ENCODE measurements around the gene MINDY4B. TPM values are rescaled to one million over a fixed set of nuclear protein-coding genes. Genes with fewer than 3 reads are reported as not detected.

MINDY4B gene
- total RNA-seq, 1 experiment from 2014 or later, result not detected

- in situ Hi-C loops (cut with HindIII; ENCODE audit: low pct_unique_long_range_greater_than_20kb, low sequenced_read_pairs), result no loop called here
These were observed 82.0 kb downstream of the MINDY4B start for GRCh38 chr3:150823277-150823676.

GRCh38 chr3:150822636-150823035, 82.6 kb downstream of the MINDY4B start:
- DNase-seq (ENCODE audit: low read depth), result no peak
- in situ Hi-C loops (cut with HindIII; ENCODE audit: low pct_unique_long_range_greater_than_20kb, low sequenced_read_pairs), result no loop called here

More at GRCh38 chr3:150823277-150823676, 82.0 kb downstream of the MINDY4B start:
- DNase-seq (ENCODE audit: low read depth), result no peak

Other genes with a start within 250 kb of the MINDY4B start
- gene ERICH6, start 201.5 kb downstream of the MINDY4B start, total RNA-seq (2014; rRNA removed; shearing (Covaris generic); ENCODE audit: low replicate concordance), result not detected in 2 replicates
- gene SIAH2, start 142.3 kb downstream of the MINDY4B start, total RNA-seq (2014; rRNA removed; shearing (Covaris generic); ENCODE audit: low replicate concordance), result 20.3 and 65.8 TPM in 2 replicates
- gene CLRN1, start 67.3 kb upstream of the MINDY4B start, total RNA-seq (2014; rRNA removed; shearing (Covaris generic); ENCODE audit: low replicate concordance), result not detected in 2 replicates
- gene MED12L, start 180.2 kb upstream of the MINDY4B start, total RNA-seq (2014; rRNA removed; shearing (Covaris generic); ENCODE audit: low replicate concordance), result 0.24 TPM in 1 of 2 replicates, not detected in the other

Measured in Caki2 (cell line).